IMR-90 (cell line): ENCODE measurements around the gene ZNF440.

ENCODE experiments used
- CTCF ChIP-seq: conservative IDR thresholded peaks from 2 replicates; pipeline ENCODE4 v1.5.1; 2012; ENCODE audit warnings: mild to moderate bottlenecking, low read depth, low read length, improper control_type of control experiment
- ELK1 ChIP-seq: fragments of 150-350 bp; IDR thresholded peaks from 2 replicates; pipeline ENCODE4 v1.6.1; 2016; ENCODE audit warnings: low read depth, mild to moderate bottlenecking, low read length, moderate library complexity, borderline replicate concordance
- NFE2L2 ChIP-seq: fragments of 150-350 bp; IDR thresholded peaks from 2 replicates; pipeline ENCODE4 v1.6.1; 2016; ENCODE audit warnings: low read depth, mild to moderate bottlenecking, low read length
- POLR2A ChIP-seq: IDR thresholded peaks from 2 replicates; pipeline ENCODE4 v1.6.1; 2012; ENCODE audit warnings: mild to moderate bottlenecking, low read depth, low read length
- RAD21 ChIP-seq: IDR thresholded peaks from 2 replicates; pipeline ENCODE4 v1.6.1; 2012; ENCODE audit warnings: low read length, improper control_type of control experiment
- SMC3 ChIP-seq: fragments of 150-350 bp; IDR thresholded peaks from 2 replicates; pipeline ENCODE4 v1.6.1; 2016; ENCODE audit warnings: low read depth, mild to moderate bottlenecking, antibody characterized with exemption, low read length, moderate library complexity

GRCh38 chr19:11769995-11770394 is 44.1 kb upstream of the ZNF440 start:
- no peak for TF ChIP-seq CTCF
- TF ChIP-seq ELK1 = no peak
- TF ChIP-seq RAD21 = no peak
- TF ChIP-seq POLR2A = no peak
- TF ChIP-seq SMC3 = no peak
- TF ChIP-seq NFE2L2 = no peak
